ENCODE results near the gene MAEA.

- TF ChIP-seq, protein P1, sequence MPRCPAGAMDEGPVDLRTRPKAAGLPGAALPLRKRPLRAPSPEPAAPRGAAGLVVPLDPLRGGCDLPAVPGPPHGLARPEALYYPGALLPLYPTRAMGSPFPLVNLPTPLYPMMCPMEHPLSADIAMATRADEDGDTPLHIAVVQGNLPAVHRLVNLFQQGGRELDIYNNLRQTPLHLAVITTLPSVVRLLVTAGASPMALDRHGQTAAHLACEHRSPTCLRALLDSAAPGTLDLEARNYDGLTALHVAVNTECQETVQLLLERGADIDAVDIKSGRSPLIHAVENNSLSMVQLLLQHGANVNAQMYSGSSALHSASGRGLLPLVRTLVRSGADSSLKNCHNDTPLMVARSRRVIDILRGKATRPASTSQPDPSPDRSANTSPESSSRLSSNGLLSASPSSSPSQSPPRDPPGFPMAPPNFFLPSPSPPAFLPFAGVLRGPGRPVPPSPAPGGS (IDR thresholded peaks at IDR 0.05; ENCODE audit: borderline replicate concordance, insufficient read depth, low read depth, low read length, poor library complexity, severe bottlenecking), result no peak
- TF ChIP-seq ZSCAN29 (IDR thresholded peaks at IDR 0.05) (no peak), USF2 (IDR thresholded peaks at IDR 0.05; ENCODE audit: borderline replicate concordance, low read depth, low read length) (no peak), RELB (IDR thresholded peaks at IDR 0.05; ENCODE audit: low read depth) (no peak), MAX (IDR thresholded peaks at IDR 0.05; ENCODE audit: low read depth, low read length) (no peak), GABPA (IDR thresholded peaks at IDR 0.05; ENCODE audit: low read depth) (no peak), EZH2 (IDR thresholded peaks at IDR 0.05; ENCODE audit: borderline replicate concordance, control insufficient read depth, low read depth, low read length) (no peak), TCF7 (IDR thresholded peaks at IDR 0.05; ENCODE audit: borderline replicate concordance) (no peak)
- TF ChIP-seq, protein P2, sequence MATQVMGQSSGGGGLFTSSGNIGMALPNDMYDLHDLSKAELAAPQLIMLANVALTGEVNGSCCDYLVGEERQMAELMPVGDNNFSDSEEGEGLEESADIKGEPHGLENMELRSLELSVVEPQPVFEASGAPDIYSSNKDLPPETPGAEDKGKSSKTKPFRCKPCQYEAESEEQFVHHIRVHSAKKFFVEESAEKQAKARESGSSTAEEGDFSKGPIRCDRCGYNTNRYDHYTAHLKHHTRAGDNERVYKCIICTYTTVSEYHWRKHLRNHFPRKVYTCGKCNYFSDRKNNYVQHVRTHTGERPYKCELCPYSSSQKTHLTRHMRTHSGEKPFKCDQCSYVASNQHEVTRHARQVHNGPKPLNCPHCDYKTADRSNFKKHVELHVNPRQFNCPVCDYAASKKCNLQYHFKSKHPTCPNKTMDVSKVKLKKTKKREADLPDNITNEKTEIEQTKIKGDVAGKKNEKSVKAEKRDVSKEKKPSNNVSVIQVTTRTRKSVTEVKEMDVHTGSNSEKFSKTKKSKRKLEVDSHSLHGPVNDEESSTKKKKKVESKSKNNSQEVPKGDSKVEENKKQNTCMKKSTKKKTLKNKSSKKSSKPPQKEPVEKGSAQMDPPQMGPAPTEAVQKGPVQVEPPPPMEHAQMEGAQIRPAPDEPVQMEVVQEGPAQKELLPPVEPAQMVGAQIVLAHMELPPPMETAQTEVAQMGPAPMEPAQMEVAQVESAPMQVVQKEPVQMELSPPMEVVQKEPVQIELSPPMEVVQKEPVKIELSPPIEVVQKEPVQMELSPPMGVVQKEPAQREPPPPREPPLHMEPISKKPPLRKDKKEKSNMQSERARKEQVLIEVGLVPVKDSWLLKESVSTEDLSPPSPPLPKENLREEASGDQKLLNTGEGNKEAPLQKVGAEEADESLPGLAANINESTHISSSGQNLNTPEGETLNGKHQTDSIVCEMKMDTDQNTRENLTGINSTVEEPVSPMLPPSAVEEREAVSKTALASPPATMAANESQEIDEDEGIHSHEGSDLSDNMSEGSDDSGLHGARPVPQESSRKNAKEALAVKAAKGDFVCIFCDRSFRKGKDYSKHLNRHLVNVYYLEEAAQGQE (IDR thresholded peaks at IDR 0.05; ENCODE audit: low read depth, low read length), result no peak
- TF ChIP-seq, protein P3, sequence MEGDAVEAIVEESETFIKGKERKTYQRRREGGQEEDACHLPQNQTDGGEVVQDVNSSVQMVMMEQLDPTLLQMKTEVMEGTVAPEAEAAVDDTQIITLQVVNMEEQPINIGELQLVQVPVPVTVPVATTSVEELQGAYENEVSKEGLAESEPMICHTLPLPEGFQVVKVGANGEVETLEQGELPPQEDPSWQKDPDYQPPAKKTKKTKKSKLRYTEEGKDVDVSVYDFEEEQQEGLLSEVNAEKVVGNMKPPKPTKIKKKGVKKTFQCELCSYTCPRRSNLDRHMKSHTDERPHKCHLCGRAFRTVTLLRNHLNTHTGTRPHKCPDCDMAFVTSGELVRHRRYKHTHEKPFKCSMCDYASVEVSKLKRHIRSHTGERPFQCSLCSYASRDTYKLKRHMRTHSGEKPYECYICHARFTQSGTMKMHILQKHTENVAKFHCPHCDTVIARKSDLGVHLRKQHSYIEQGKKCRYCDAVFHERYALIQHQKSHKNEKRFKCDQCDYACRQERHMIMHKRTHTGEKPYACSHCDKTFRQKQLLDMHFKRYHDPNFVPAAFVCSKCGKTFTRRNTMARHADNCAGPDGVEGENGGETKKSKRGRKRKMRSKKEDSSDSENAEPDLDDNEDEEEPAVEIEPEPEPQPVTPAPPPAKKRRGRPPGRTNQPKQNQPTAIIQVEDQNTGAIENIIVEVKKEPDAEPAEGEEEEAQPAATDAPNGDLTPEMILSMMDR (IDR thresholded peaks at IDR 0.05 in 2 of 3, conservative IDR thresholded peaks at IDR 0.05 in 1 of 3; ENCODE audit: control insufficient read depth in 2 of 3, extremely low read depth in 1 of 3, insufficient read depth in 1 of 3, low read depth in 3 of 3, low read length in 3 of 3), result no peak
- TF ChIP-seq, protein P4, sequence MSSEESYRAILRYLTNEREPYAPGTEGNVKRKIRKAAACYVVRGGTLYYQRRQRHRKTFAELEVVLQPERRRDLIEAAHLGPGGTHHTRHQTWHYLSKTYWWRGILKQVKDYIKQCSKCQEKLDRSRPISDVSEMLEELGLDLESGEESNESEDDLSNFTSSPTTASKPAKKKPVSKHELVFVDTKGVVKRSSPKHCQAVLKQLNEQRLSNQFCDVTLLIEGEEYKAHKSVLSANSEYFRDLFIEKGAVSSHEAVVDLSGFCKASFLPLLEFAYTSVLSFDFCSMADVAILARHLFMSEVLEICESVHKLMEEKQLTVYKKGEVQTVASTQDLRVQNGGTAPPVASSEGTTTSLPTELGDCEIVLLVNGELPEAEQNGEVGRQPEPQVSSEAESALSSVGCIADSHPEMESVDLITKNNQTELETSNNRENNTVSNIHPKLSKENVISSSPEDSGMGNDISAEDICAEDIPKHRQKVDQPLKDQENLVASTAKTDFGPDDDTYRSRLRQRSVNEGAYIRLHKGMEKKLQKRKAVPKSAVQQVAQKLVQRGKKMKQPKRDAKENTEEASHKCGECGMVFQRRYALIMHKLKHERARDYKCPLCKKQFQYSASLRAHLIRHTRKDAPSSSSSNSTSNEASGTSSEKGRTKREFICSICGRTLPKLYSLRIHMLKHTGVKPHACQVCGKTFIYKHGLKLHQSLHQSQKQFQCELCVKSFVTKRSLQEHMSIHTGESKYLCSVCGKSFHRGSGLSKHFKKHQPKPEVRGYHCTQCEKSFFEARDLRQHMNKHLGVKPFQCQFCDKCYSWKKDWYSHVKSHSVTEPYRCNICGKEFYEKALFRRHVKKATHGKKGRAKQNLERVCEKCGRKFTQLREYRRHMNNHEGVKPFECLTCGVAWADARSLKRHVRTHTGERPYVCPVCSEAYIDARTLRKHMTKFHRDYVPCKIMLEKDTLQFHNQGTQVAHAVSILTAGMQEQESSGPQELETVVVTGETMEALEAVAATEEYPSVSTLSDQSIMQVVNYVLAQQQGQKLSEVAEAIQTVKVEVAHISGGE (CRISPR knock-in tag; IDR thresholded peaks at IDR 0.05), result no peak
Measured at GRCh38 chr4:1333256-1333655, 43.6 kb downstream of the MAEA start.

All from GM12878 (cell line).